Esophagus mucosa (tissue), 1 donor: ENCODE data around the gene GRM1. TPM values are rescaled to one million over a fixed set of nuclear protein-coding genes. Genes with fewer than 3 reads are reported as not detected.
A peak's percentile ranks its signal among the peaks of the same experiment; 100 is the strongest.

Experiments
- ATAC-seq: fragments of 200-7000 bp; cut with Tn5 transposase; one replicate; pipeline ENCODE4 v1.9.1; 2020
- total RNA-seq: library from RNA; stranded (reverse); gene quantifications from one replicate; pipeline ENCODE4 v1.2.4, GENCODE V29; 2023
- donor health status: DM: yes; HTN: yes; CAD: no.

GRM1 gene
- total RNA-seq, 1 donor from 2014 or later: not detected

DNA sequence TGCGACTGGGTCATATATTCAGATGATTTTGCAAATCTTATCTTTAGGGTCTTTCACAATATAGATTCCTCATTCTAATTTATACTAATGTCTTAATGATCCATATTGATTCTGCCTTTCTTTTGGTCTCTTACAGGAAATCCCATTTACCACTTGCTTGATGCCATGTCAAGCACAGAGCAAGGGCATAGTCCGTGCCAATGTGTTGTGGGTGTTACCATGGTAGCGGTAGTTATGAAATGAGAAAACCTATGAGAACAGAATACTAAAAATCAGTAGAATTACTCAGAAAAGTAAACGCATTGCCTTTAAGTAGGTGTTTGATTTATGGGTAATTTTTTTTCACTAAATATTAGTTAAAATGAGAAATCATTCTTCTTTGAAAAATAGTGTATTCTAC is 360.9 kb downstream of the GRM1 start:
- no peak for ATAC-seq

DNA sequence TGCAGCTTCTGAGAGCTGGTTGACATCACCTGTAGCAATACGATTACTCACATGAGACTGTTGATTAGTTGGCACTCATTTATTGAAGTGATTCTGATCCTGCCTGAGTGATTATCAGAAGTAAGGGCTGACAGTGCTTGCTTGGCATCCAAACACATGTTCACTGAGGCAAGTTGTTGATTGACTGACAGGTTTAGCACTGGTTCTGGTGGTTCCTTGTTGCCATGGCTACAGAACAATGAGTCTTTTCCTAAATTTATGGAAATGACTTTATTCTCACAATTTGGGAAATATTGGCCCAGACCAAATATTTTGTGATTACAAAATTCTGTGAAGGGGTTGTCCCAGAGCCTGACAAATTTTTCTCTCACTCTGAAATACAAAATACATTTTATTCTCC is 368.8 kb downstream of the GRM1 start:
- no peak for ATAC-seq

DNA sequence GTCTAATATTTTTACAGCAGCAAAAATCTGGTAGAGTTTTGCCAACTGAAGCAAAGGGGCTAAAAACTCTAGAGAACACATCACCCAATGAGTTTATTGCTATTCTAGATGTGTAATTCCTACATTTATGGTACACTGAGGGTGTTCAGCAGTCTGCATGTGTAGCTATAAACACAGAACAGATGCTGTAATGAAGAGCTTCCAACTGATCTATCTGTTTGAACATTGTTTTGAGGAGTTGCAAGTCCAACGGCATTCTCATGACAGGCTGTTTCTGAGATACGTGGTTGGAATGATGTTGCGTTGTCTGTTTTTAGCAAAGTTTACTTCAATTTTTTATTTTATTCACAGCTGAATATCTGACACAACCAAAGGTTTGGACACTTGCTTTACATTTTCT is 373.6 kb downstream of the GRM1 start:
- ATAC-seq: no peak

DNA sequence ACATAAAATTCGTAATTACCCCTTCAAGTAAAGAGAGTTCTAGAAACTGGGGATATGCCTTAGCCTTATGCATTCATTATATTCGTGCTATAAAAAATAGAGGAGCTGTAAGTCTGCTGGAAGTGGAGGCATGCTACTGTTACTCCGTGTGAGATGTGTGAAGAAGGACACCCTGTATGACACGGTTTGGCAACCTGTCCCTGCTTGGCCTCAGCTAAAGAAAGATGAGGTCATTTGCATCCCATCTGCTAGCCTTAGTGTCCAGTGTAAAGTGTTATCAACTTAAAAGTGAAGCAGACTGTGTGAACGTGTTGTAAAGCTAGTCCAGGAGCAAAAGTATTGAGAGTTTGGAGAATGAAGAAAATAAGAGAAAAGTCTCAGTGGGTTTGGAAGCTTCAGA is 379.7 kb downstream of the GRM1 start:
- ATAC-seq: no peak

DNA sequence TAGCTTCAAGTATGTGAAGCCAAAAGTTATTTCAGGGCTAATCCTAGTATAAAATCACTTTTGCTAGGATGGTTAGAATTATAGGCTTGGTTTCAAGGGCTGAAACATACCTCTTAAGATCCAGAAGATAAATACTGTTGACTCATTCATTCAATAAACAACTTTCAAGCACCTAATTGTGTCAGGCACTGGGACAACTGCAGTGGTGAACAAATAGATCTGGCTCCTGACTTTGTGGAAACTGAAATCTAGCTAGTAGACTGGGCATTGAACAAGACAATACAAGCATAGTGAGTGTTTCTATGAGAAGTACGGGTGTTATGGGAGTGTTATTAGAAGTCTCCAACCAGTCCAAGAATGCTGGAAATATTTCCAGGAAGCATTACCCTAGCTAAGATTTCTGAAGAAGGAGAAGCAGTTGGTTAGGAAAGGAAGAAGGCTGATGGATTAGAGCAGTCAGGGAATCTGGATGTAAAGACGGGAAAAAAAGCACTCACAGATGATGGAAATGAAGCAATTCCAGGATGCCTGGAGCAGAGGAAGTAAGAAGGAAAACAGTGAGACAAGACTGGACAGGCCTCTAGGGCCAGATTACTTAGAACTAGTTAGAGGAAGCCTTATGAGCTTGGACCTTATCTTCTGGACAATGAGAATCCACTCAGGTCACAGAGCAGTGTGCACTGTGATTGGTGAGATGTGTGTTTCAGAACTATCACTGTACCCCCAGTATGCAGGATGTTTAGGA is 382.2 kb downstream of the GRM1 start:
- no peak for ATAC-seq

DNA sequence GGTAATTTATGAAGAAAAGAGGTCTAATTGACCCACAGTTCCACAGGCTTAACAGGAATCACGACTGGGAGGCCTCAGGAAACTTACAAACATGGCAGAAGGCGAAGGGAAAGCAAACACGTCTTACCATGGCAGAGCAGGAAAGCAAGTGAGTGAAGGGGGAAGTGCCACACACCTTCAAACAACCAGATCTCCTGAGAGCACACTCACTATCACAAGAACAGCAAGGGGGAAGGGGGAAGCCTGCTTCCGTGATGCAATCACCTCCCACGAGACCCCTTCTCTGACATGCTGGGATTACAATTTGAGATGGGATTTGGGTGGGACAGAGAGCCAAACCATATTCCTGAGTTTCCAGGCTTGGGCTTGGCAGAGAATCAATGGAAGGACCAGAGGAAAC is 390.7 kb downstream of the GRM1 start:
- ATAC-seq: no peak

DNA sequence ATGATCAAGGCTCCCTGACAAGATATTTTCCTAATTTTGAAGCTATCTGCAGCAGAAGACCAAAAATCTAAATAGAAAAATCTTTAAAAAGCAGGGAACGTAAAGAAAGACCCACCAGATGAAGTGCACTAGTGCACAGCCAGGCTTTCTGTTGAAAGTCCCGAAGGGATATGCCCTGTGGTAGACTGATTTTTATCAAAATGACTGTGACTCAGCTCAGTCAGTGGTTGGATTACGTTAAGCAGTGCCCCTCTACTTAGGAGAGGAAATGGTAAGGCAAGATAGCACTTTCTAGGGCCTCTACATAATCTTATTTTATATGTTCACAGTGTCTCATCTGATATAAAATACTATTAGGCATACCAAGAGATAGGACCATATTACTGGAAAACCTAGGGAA is 391.4 kb downstream of the GRM1 start:
- no peak for ATAC-seq

DNA sequence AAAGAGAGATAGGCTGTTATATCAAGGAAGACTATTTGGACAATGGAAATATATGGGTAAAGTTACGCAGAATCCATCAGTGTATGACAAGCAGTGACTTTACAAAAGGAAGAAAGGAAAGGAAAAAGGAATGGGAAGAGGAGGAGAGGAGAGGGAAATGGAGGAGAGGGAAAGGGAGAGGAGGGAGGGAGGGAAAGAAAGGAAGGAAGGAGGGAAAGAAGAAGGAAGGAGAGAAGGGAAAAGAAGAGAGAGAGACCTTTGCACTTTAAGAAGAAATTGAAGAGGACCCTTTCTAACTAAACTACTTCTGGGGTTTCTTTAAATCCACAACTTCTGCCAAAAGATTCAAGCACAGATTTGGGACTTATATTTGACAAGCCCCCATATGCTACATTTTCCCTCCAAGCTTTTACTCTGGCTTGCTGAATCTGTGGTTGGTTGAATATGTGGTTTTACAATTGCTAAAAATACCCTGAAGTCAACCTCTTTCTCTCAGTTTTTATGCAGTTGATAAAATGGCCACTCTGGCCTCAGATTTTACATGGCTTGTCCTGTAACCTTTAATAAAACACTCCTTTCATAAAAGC is 394.0 kb downstream of the GRM1 start:
- ATAC-seq: no peak

DNA sequence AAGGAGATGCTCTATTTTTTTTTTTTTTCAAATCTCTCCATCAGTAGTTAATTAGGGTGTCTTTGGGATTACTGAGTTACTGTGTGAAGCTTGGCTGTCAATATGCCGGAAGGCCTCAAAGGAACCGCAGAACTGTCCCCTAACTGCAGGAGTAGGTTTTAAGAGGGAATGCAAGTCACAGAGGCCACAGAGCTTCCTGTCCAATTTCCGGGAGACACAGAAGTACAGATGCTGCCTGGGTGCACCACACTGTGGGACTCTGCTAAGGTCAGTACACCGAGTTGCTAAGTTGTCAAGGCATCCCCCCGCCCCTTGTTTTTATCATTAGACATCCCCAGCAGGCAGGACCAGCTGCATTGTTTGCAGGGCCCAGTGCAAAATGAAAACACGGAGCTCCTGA is 394.6 kb downstream of the GRM1 start:
- ATAC-seq: no peak

DNA sequence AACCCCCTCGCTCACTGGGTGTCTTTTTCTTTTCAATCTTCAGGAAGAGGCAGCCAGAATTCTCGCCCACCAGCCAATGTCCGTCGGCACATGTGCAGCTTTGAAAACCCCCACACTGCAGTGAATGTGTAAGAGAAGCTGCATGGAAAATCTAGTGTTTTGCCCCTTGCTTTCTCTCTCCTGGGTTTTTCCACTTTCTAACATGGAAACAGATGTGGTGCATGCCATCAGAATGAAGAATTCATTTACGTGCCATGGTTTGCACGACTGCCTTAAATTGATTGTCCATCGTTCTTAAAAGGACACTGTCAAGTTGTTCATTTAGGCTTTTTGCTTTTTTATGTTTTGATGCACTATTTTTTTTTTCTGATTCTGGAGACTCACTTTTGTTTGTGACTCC is 397.7 kb downstream of the GRM1 start:
- ATAC-seq: no peak

DNA sequence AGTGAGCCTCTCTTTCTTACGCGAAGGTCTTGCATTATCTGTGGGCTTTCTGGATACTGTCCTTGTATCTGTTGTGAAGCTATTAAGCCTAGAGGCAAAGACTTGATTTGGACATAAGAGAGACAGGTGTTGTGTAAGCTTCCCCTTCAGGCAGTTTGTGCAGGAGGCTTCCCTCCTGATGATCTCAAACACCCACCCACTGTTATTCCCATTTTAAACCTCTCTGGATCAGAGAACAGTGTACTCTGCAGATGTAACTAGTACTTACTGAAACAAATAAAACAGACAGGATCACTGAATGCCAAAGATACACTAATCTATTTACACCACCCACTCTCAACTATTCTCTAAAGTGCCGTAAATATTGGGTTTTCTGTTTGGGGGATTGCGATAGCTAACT is 401.0 kb downstream of the GRM1 start:
- ATAC-seq: no peak

DNA sequence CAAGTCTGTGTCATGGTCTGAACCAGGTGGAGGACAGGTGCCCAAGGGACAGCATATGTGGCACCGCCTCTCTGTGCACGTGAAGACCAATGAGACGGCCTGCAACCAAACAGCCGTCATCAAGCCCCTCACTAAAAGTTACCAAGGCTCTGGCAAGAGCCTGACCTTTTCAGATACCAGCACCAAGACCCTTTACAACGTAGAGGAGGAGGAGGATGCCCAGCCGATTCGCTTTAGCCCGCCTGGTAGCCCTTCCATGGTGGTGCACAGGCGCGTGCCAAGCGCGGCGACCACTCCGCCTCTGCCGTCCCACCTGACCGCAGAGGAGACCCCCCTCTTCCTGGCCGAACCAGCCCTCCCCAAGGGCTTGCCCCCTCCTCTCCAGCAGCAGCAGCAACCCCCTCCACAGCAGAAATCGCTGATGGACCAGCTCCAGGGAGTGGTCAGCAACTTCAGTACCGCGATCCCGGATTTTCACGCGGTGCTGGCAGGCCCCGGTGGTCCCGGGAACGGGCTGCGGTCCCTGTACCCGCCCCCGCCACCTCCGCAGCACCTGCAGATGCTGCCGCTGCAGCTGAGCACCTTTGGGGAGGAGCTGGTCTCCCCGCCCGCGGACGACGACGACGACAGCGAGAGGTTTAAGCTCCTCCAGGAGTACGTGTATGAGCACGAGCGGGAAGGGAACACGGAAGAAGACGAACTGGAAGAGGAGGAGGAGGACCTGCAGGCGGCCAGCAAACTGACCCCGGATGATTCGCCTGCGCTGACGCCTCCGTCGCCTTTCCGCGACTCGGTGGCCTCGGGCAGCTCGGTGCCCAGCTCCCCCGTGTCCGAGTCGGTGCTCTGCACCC is 405.2 kb downstream of the GRM1 start:
- ATAC-seq: peak; percentile 35

DNA sequence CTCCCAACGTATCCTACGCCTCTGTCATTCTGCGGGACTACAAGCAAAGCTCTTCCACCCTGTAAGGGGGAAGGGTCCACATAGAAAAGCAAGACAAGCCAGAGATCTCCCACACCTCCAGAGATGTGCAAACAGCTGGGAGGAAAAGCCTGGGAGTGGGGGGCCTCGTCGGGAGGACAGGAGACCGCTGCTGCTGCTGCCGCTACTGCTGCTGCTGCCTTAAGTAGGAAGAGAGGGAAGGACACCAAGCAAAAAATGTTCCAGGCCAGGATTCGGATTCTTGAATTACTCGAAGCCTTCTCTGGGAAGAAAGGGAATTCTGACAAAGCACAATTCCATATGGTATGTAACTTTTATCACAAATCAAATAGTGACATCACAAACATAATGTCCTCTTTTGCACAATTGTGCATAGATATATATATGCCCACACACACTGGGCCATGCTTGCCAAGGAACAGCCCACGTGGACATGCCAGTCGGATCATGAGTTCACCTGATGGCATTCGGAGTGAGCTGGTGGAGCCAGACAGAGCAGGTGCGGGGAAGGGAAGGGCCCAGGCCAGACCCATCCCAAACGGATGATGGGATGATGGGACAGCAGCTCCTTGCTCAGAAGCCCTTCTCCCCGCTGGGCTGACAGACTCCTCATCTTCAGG is 406.0 kb downstream of the GRM1 start:
- ATAC-seq: no peak

DNA sequence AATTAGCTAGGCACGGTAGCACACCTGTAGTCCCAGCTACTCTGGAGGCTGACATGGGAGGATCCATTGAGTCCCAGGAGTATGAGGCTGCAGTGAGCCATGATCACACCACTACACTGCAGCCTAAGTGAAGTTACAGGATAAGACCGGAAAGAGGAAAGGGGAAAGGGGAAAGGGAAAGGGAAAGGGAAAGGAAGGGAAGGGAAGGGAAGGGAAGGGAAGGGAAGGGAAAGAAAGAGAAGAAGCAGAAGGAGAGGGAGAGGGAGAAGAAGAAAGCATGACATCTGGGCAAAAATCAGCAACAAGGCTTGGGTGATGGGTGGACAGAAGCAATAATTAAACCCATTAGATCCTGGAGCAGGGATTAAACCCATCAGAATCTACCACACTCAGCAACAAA is 413.0 kb downstream of the GRM1 start:
- ATAC-seq: no peak

DNA sequence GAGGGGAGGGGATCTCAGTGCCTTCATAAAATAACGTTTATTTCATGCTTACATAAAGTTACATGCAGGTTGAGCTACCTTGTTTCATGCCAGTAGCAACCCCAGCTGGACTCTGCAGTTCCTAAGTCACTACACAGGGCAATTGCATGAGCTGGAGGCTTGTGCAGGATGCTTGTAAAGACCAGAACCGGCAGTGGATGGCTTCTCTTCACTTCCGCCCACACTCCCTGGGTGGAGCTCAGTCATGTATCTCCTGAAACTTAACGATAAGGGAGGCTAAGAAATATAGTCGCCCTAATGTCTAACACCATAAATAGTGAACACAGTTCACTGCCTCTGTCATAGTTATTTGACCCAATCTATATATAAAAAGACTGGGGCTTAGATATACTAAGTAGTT is 415.3 kb downstream of the GRM1 start:
- no peak for ATAC-seq

DNA sequence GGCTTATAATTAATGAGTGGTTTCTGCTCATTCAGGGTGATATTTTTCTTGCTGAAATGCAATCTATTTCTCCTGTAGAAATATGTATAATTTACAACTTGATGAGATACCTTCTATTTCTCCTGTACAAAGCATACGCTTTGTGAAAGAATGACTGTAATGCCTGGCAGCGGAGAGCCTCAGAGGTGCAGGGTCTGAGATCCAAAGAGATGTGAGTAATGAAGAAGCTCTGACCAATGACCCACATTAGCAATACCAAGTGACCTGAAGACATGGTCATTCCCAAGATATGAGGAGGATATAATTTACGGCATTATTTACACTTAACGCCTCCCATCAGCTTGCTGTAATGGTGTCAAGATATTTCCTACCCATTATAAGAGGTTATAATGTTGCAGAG is 416.4 kb downstream of the GRM1 start:
- no peak for ATAC-seq

DNA sequence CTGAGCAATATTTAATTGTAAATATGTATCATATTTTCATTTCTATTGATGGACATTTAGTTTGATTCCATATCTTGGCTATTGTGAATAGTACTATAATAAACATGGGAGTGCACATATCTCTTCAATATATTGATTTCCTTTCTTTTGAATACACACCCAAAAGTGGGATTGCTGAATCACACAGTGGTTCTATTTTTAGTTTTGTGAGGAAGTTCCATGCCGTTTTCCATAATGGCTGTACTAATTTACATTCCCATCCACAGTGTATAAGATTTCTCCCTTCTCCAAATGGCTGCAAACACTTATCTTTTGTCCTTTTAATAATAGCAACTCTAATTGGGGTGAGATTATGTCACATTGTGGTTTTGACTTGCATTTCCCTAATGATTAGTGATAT is 428.0 kb downstream of the GRM1 start:
- no peak for ATAC-seq

DNA sequence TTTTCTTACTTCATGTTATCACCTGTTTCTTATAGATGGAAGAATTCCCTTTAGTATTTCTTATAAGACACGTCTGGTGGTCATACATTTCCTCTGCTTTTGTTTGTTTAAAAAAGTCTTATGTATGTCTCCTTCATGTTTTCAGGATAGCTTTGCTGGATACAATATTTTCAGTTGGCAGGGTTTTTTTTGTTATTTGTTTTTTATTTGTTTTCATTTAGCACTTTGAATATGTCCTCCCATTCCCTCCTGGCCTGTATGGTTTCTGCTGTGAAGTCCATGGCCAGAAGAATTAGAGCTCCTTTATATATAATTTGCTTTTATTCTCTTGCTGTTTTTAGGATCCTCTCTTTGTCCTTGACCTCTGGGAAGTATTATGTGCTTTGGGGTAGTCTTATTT is 432.1 kb downstream of the GRM1 start:
- ATAC-seq: no peak

DNA sequence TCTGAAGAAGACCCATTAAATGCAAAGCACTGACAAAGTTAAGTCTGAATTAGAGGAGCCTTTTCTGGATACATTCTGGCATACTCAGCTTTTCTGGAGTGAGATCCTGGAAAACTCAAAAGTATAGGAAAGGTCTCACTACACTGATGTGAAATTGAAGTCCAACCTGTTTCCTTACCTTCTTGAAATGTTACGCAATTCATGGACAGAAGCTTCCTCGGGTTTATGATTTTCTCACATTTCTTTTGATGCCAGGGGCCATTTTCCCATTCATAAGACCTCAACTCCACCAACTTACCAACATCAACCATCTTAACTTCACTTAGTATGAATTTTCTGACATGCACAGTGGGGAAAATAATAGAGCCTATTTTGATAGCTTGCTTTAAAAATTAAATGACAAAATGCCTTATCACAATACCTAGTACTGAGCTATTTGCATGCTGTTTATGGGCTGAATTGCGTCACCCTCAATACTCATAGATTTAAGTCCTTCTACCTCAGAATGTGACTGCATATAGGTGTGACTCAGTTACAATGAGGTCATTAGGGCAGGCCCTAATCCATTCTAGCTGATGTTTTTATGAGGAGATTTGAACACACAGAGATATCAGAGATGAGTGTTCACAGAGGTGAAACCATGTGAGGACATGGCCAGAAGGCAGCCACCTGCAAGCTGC is 441.4 kb downstream of the GRM1 start:
- no peak for ATAC-seq

DNA sequence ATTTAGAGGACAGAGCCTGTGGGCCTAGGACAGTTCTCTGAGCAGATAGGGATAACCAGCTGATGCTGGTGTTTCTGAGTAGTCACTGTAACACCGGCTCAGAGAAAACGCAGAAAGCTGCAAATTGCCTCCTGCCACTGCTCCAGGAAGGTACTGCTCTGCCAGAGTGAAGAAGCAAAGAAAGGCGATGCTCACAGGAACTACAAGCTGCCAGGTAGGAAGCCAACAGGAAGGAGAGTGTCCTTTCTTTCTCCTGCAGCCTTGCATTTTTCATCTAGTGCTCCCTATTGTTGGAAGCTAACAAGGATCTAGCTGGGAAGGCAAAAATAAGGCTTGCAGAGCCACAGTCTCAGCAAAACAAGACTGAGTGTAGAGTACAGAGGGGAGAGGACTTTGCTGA is 444.1 kb downstream of the GRM1 start:
- ATAC-seq: no peak

DNA sequence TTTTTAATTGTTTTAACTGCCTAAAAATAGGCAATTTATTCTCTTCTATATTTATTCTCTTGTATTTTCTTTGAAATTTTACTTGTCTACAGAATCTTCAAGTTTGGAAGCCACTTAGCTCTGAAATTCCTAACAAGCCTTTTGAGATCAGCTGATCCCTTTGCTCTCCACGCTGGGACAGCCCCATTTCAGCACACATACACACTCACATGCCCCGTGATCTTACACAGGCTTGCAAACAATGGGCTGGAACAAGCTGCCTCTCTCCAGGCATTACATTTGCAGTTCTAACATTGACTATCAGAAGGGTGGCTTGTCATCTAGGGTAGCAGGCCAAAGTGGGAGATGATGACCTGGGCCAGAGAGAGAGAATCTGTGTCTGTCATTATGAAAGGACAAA is 452.7 kb downstream of the GRM1 start:
- ATAC-seq: no peak

DNA sequence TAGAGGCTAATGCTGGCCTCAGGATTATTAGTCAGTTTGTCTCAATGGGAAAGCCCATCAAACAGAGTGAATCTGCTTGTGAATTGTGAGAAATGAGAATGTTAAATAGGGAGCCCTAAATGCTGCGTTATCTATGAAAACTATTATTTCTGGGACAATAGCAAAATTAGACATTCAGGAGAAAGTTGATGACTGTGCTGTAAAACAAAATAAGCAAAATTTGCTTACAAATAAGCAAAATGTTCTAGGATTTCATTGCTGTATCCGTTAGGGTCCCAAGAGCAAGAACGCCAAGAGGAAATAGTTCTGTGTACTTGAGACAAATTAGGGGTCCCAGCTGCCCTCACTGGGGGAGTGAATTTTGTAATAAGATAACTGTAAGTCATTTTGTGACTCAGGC is 455.5 kb downstream of the GRM1 start:
- no peak for ATAC-seq
